Skeletal muscle satellite cell (primary cell): ENCODE data around the gene TOM1L1.

Experiments
- H3K27me3 ChIP-seq: 2 replicates; pipeline ENCODE4 v1.7.0; 2013; ENCODE audit warnings: low read length; ENCODE audit not compliant: control insufficient read depth, insufficient read depth
- H3K36me3 ChIP-seq: 2 replicates; pipeline ENCODE4 v1.7.0; 2013; ENCODE audit warnings: mild to moderate bottlenecking, control low read depth, low read length; ENCODE audit not compliant: insufficient read depth
- H3K4me1 ChIP-seq: 2 replicates; pipeline ENCODE4 v1.7.0; 2013; ENCODE audit warnings: low read length; ENCODE audit not compliant: control insufficient read depth, insufficient read depth
- H3K4me2 ChIP-seq: 2 replicates; pipeline ENCODE4 v1.7.0; 2013; ENCODE audit warnings: mild to moderate bottlenecking, low read length
- H3K4me3 ChIP-seq: 2 replicates; pipeline ENCODE4 v1.7.0; 2013; ENCODE audit warnings: low read length
- H3K9ac ChIP-seq: 2 replicates; pipeline ENCODE4 v1.7.0; 2013; ENCODE audit warnings: mild to moderate bottlenecking, low read depth, low read length, moderate library complexity
- H3K9me3 ChIP-seq: replicated peaks from 2 replicates; pipeline ENCODE4 v1.7.0; 2013; ENCODE audit warnings: mild to moderate bottlenecking, control low read depth, low read length

TOM1L1 gene

GRCh38 chr17:54974759-54975158 lies 74.1 kb downstream of the TOM1L1 start:
- H3K9me3 ChIP-seq, result no peaks in the 10 kb centered on the region
- H3K4me3 ChIP-seq, result no peak overlapping the region
- H3K27me3 ChIP-seq, result no peaks in the 10 kb centered on the region
- H3K9ac ChIP-seq, result no peak overlapping the region
- H3K4me2 ChIP-seq, result no peak overlapping the region
- H3K4me1 ChIP-seq, result peaks cover 25% of the 10 kb centered on the region
- H3K36me3 ChIP-seq, result no peaks in the 10 kb centered on the region

- Histone ChIP-seq H3K4me3 (no peak overlapping the region), H3K27me3 (no peaks in the 10 kb centered on the region), H3K9ac (no peak overlapping the region), H3K9me3 (no peaks in the 10 kb centered on the region), H3K4me2 (no peak overlapping the region), H3K4me1 (peaks cover 16% of the 10 kb centered on the region), H3K36me3 (no peaks in the 10 kb centered on the region)
Observed at GRCh38 chr17:54976316-54976715, 75.7 kb downstream of the TOM1L1 start.

GRCh38 chr17:54977744-54978143 lies 77.1 kb downstream of the TOM1L1 start:
- no peaks in the 10 kb centered on the region for H3K36me3 ChIP-seq
- no peak overlapping the region for H3K4me3 ChIP-seq
- H3K4me2 ChIP-seq, result no peak overlapping the region
- H3K9me3 ChIP-seq, result no peaks in the 10 kb centered on the region
- no peak overlapping the region for H3K9ac ChIP-seq
- H3K4me1 ChIP-seq, result peaks cover 30% of the 10 kb centered on the region
- no peaks in the 10 kb centered on the region for H3K27me3 ChIP-seq

GRCh38 chr17:54979657-54980056 lies 79.0 kb downstream of the TOM1L1 start:
- no peaks in the 10 kb centered on the region for H3K9me3 ChIP-seq
- H3K36me3 ChIP-seq, result no peaks in the 10 kb centered on the region
- no peak overlapping the region for H3K9ac ChIP-seq

GRCh38 chr17:54980375-54980774 lies 79.7 kb downstream of the TOM1L1 start:
- H3K27me3 ChIP-seq, result no peaks in the 10 kb centered on the region

More at GRCh38 chr17:54979657-54980056, 79.0 kb downstream of the TOM1L1 start:
- Histone ChIP-seq H3K4me3 (no peak overlapping the region), H3K4me1 (peaks cover 43% of the 10 kb centered on the region), H3K4me2 (no peak overlapping the region), H3K27me3 (no peaks in the 10 kb centered on the region)

GRCh38 chr17:54982399-54982798 lies 81.7 kb downstream of the TOM1L1 start:
- Histone ChIP-seq H3K9me3 (no peaks in the 10 kb centered on the region), H3K36me3 (peaks cover 6% of the 10 kb centered on the region), H3K9ac (peak overlapping the region; percentile 62), H3K27me3 (no peaks in the 10 kb centered on the region), H3K4me2 (peak overlapping the region; percentile 62), H3K4me1 (peaks cover 59% of the 10 kb centered on the region), H3K4me3 (peak overlapping the region; percentile 17)

More at GRCh38 chr17:54980375-54980774, 79.7 kb downstream of the TOM1L1 start:
- H3K4me1 ChIP-seq, result peaks cover 50% of the 10 kb centered on the region
- no peak overlapping the region for H3K4me2 ChIP-seq
- H3K9me3 ChIP-seq, result no peaks in the 10 kb centered on the region
- no peak overlapping the region for H3K9ac ChIP-seq
- H3K36me3 ChIP-seq, result no peaks in the 10 kb centered on the region
- no peak overlapping the region for H3K4me3 ChIP-seq

- Histone ChIP-seq H3K9me3 (no peaks in the 10 kb centered on the region), H3K4me1 (peaks cover 52% of the 10 kb centered on the region), H3K4me3 (no peak overlapping the region), H3K27me3 (no peaks in the 10 kb centered on the region), H3K4me2 (peak overlapping the region; percentile 62), H3K36me3 (peaks cover 7% of the 10 kb centered on the region), H3K9ac (peak overlapping the region; percentile 62)
Observed at GRCh38 chr17:54983260-54983659, 82.6 kb downstream of the TOM1L1 start.

- H3K36me3 ChIP-seq, result peaks cover 7% of the 10 kb centered on the region
Observed at GRCh38 chr17:54985476-54985875, 84.8 kb downstream of the TOM1L1 start.

GRCh38 chr17:54990118-54990517 lies 89.5 kb downstream of the TOM1L1 start:
- no peaks in the 10 kb centered on the region for H3K27me3 ChIP-seq
- H3K36me3 ChIP-seq, result peaks cover 7% of the 10 kb centered on the region
- H3K4me3 ChIP-seq, result no peak overlapping the region
- H3K9me3 ChIP-seq, result no peaks in the 10 kb centered on the region
- no peak overlapping the region for H3K4me2 ChIP-seq
- H3K9ac ChIP-seq, result no peak overlapping the region
- peaks cover 11% of the 10 kb centered on the region for H3K4me1 ChIP-seq

More at GRCh38 chr17:54985476-54985875, 84.8 kb downstream of the TOM1L1 start:
- peak overlapping the region; percentile 62 for H3K4me2 ChIP-seq
- peak overlapping the region; percentile 28 for H3K9ac ChIP-seq
- H3K27me3 ChIP-seq, result no peaks in the 10 kb centered on the region
- H3K4me3 ChIP-seq, result no peak overlapping the region
- no peaks in the 10 kb centered on the region for H3K9me3 ChIP-seq
- peaks cover 43% of the 10 kb centered on the region for H3K4me1 ChIP-seq

GRCh38 chr17:54991567-54991966 lies 90.9 kb downstream of the TOM1L1 start:
- Histone ChIP-seq H3K4me3 (no peak overlapping the region), H3K27me3 (no peaks in the 10 kb centered on the region), H3K9me3 (no peaks in the 10 kb centered on the region), H3K4me1 (no peaks in the 10 kb centered on the region), H3K36me3 (peaks cover 17% of the 10 kb centered on the region), H3K9ac (no peak overlapping the region), H3K4me2 (no peak overlapping the region)

GRCh38 chr17:54992797-54993639 lies 92.4 kb downstream of the TOM1L1 start:
- Histone ChIP-seq H3K36me3 (peaks cover 12% of the 10 kb centered on the region), H3K27me3 (no peaks in the 10 kb centered on the region), H3K4me2 (no peak overlapping the region), H3K4me1 (no peaks in the 10 kb centered on the region), H3K9me3 (no peaks in the 10 kb centered on the region), H3K4me3 (no peak overlapping the region), H3K9ac (no peak overlapping the region)

GRCh38 chr17:54996441-54996840 lies 95.8 kb downstream of the TOM1L1 start:
- H3K36me3 ChIP-seq, result peaks cover 17% of the 10 kb centered on the region

More at GRCh38 chr17:54996441-54996840, 95.8 kb downstream of the TOM1L1 start:
- H3K9me3 ChIP-seq, result no peaks in the 10 kb centered on the region
- H3K9ac ChIP-seq, result no peak overlapping the region
- H3K4me3 ChIP-seq, result no peak overlapping the region
- no peaks in the 10 kb centered on the region for H3K27me3 ChIP-seq
- H3K4me1 ChIP-seq, result no peaks in the 10 kb centered on the region
- no peak overlapping the region for H3K4me2 ChIP-seq
